ENCODE results near the gene IARS1.

GRCh38 chr9:92265154-92265553 lies 28.3 kb downstream of the IARS1 start:
- TF ChIP-seq CTCF (IDR thresholded peaks at IDR 0.05), result no peak
- TF ChIP-seq POLR2A (IDR thresholded peaks at IDR 0.05), result no peak

Measured in uterus (tissue), 2 donors.